ENCODE measurements around the gene PSG1. TPM values are rescaled to one million over a fixed set of nuclear protein-coding genes. Genes with fewer than 3 reads are reported as not detected.
A peak's percentile ranks its signal among the peaks of the same experiment; 100 is the strongest.
"Not testable (repeated sequence)": the region's sequence is repeated elsewhere in the genome, so short reads cannot be mapped to it uniquely, and the experiment has no call there.

PSG1 gene
- total RNA-seq, 1 donor, result 11.2 TPM

GRCh38 chr19:42872608-42873007, 6.9 kb downstream of the PSG1 start:
- no peak overlapping the region for H3K4me3 ChIP-seq (ENCODE audit: low read depth, low read length)
- no peak for DNase-seq (ENCODE audit: low read depth)
- peak; percentile 25 for TF ChIP-seq CTCF (IDR thresholded peaks at IDR 0.05; ENCODE audit: insufficient read depth, low read depth, low read length)

- no peak for DNase-seq (ENCODE audit: low read depth)
- no peak overlapping the region for H3K4me3 ChIP-seq (ENCODE audit: low read depth, low read length)
- no peak for TF ChIP-seq CTCF (IDR thresholded peaks at IDR 0.05; ENCODE audit: insufficient read depth, low read depth, low read length)
Observed at GRCh38 chr19:42857544-42857867, 22.0 kb downstream of the PSG1 start.

- DNase-seq (ENCODE audit: low read depth); H3K4me3 ChIP-seq (ENCODE audit: low read depth, low read length): not testable (repeated sequence)
- TF ChIP-seq CTCF (IDR thresholded peaks at IDR 0.05; ENCODE audit: insufficient read depth, low read depth, low read length), result peak; percentile 51
Observed at GRCh38 chr19:42856866-42857543, 22.5 kb downstream of the PSG1 start.

GRCh38 chr19:42854745-42855144, 24.8 kb downstream of the PSG1 start:
- H3K4me3 ChIP-seq (ENCODE audit: low read depth, low read length); DNase-seq (ENCODE audit: low read depth): not testable (repeated sequence)

GRCh38 chr19:42853231-42853630, 26.3 kb downstream of the PSG1 start:
- DNase-seq (ENCODE audit: low read depth); H3K4me3 ChIP-seq (ENCODE audit: low read depth, low read length): not testable (repeated sequence)

- not testable (repeated sequence) for DNase-seq (ENCODE audit: low read depth); H3K4me3 ChIP-seq (ENCODE audit: low read depth, low read length)
Observed at GRCh38 chr19:42852821-42853220, 26.7 kb downstream of the PSG1 start.

GRCh38 chr19:42851718-42852280, 27.7 kb downstream of the PSG1 start:
- not testable (repeated sequence) for H3K4me3 ChIP-seq (ENCODE audit: low read depth, low read length)

GRCh38 chr19:42850981-42851717, 28.4 kb downstream of the PSG1 start:
- no peak overlapping the region for H3K4me3 ChIP-seq (ENCODE audit: low read depth, low read length)
- TF ChIP-seq CTCF (IDR thresholded peaks at IDR 0.05; ENCODE audit: insufficient read depth, low read depth, low read length), result no peak

More at GRCh38 chr19:42851718-42852280, 27.7 kb downstream of the PSG1 start:
- not testable (repeated sequence) for DNase-seq (ENCODE audit: low read depth)

GRCh38 chr19:42846597-42846996, 32.9 kb downstream of the PSG1 start:
- DNase-seq (ENCODE audit: low read depth), result no peak
- no peak overlapping the region for H3K4me3 ChIP-seq (ENCODE audit: low read depth, low read length)
- TF ChIP-seq CTCF (IDR thresholded peaks at IDR 0.05; ENCODE audit: insufficient read depth, low read depth, low read length), result no peak

More at GRCh38 chr19:42850981-42851717, 28.4 kb downstream of the PSG1 start:
- DNase-seq (ENCODE audit: low read depth), result peak; percentile 92

- H3K4me3 ChIP-seq (ENCODE audit: low read depth, low read length); DNase-seq (ENCODE audit: low read depth): not testable (repeated sequence)
Observed at GRCh38 chr19:42843631-42844030, 35.9 kb downstream of the PSG1 start.

- peak; percentile 13 for DNase-seq (ENCODE audit: low read depth)
- not testable (repeated sequence) for H3K4me3 ChIP-seq (ENCODE audit: low read depth, low read length)
Observed at GRCh38 chr19:42832746-42833442, 46.6 kb downstream of the PSG1 start.

Data from fibroblast of villous mesenchyme (primary cell).